RCC 7860 (cell line): ENCODE data around the gene FNDC3A.
"Not testable (repeated sequence)": the region's sequence is repeated elsewhere in the genome, so short reads cannot be mapped to it uniquely, and the experiment has no call there.

Experiments
- DNase-seq: peaks from one replicate; pipeline ENCODE4 v3.0.0-alpha.2; 2015; ENCODE audit warnings: low spot score
- FAIRE-seq: peaks from 2 replicates; lab custom pipeline; 2012; peaks lifted over from hg19 to GRCh38; lab: Jason Lieb, UNC

The FNDC3A gene

DNA sequence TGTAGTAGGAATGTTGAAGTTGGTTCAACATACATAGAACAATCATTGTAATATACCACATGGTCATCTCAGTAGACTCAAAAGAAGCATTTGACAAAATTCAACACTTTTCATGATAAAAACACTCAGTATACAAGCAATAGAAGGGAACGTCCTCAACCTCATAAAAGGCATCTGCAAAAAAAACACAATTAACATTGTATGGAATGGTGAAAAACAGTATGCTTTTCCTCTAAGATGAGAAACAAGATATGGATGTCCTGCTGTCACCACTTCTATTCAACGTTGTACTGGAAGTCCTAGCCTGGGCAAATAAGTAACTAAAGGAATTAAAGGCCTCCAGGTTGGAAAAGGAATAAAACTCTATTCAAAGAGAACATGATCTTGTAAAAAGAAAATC is 54.5 kb downstream of the FNDC3A start:
- DNase-seq, result no peak
- no peak for FAIRE-seq

DNA sequence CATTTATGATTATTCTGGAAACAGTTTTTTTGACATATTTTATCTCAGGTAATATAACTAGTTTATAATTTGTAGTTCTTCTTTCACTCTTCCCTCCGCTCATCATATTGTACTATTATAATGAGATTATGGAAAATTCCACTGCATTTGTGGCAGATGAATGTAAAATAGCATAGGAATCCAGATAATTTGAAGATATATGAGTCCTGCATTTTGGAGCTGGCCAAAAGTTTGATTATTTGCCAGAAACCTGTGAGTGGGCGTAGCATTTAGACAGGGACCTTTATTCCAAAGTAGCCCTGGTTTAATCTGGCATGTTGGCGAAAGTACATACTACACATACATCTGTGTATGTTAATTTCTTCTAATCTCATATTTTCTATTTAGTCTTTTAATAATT is 65.2 kb downstream of the FNDC3A start:
- FAIRE-seq, result no peak

GRCh38 chr13:49042476-49042875 is 66.8 kb downstream of the FNDC3A start:
- no peak for FAIRE-seq
- DNase-seq, result no peak

More for the DNA sequence above, 65.2 kb downstream of the FNDC3A start:
- DNase-seq, result no peak

DNA sequence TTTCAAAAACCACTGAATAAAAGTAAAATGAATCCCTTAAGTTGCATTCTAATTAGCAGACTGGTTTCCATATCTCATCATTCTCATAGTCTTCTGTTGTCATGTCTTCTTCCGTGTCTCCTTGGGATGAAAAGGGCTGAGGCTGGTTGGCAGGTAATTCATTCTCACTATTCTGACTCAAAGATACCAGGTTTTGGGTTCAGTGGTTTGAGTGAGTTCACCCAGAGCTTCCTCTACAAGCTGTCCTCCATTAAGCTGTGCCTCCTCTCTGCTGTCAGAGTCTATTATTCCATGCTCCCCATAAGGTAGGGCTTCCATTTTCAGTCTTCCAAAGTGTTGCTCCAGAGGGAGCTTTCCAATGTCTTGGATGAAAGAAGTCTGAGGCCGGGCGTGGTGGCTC is 68.3 kb downstream of the FNDC3A start:
- DNase-seq, result no peak
- no peak for FAIRE-seq

GRCh38 chr13:49044836-49045235 is 69.1 kb downstream of the FNDC3A start:
- no peak for FAIRE-seq
- no peak for DNase-seq

- DNase-seq (no peak), FAIRE-seq (no peak)
Measured at GRCh38 chr13:49046002-49046401, 70.3 kb downstream of the FNDC3A start.

GRCh38 chr13:49046519-49046918 is 70.8 kb downstream of the FNDC3A start:
- DNase-seq (no peak), FAIRE-seq (no peak)

DNA sequence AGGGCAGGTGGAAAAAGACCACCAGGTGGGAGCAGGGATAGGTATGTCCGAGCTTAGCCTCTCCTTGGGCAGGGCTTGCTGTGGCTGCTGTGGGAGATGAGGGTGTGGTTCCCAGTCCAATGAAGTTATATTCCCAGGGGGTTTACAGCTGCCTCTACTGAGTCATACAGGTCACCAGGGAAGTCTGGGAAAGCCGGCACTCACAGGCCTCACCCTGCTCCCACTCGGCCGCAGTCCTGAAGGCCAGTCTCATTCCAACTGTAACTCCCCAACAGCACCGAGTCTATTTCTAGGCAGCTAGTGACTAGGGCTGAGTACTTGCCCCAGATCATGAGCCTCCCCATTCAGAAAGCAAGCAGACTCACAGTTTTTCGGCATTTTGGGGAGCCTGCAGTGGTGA is 77.1 kb downstream of the FNDC3A start:
- FAIRE-seq (no peak), DNase-seq (no peak)

- no peak for FAIRE-seq
- DNase-seq, result no peak
Measured at GRCh38 chr13:49053215-49053614, 77.5 kb downstream of the FNDC3A start.

GRCh38 chr13:49053906-49054305 is 78.2 kb downstream of the FNDC3A start:
- FAIRE-seq, result no peak
- no peak for DNase-seq

GRCh38 chr13:49055021-49055420 is 79.3 kb downstream of the FNDC3A start:
- DNase-seq (no peak), FAIRE-seq (no peak)

DNA sequence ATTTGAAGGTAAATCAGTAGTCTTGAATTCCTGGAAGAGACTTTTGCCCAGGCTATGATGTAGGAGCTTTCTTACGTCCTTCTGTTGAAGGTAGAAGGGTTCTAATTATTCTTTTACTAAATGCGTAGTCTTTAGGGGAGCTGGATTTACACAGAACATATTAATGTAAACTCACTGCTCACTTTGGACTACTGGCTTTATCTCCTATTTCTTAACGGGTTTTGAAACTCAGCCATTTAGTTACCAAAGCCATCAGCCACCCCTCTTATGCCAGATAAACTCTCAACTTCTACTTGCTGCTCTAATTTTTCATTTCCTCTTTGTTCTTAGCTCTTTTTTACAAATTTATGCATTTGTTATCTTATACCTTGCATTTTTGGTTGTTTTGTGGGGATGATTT is 81.5 kb downstream of the FNDC3A start:
- DNase-seq, result no peak
- no peak for FAIRE-seq

DNA sequence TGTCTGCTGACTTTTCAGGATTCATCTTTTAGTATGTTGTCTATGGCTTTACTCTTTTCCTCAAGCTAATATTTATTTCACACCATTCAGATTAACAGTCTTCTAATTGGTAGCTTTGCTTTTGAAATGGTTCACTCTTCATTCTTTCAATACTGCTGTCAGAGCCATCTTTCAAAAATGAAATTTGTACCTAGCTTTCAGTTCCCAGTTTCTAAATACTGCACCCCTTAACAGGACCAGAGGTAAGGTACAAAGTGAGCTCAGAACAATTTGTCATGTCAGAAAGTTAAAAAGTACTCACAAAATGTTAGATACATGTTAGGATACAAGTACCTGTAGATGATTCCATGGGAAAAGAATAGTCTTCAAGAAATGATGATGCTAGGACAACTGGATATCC is 83.0 kb downstream of the FNDC3A start:
- FAIRE-seq, result no peak
- no peak for DNase-seq

DNA sequence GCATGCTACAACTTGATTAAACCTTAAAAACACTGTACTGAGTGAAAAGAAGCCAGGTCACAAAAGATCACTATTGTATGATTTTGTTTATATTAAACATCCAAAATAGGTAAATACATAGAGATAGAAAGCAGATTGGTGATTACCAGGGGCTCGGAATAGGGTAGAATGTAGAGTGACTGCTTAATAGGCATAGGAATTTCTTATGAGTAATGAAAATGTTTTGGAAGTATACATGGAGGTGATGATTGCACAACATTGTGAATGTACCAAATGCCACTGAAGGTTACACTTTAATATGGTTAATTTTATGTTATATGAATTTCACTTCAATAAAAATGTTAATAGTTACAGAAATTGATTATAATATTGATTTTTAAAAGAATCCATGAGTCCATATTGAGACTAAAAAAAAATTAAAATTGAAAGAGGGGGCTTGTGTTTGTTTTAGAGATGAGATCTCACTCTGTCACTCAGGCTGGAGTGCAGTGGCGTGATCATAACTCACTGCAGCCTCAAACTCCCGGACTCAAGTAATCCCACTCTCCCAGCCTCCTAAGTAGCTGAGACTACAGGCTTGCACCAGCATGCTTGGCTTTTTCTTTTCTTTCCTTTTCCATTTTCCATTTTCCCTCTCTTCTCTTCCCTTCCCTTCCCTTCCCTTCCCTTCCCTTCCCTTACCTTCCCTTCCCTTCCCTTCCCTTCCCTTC is 85.1 kb downstream of the FNDC3A start:
- no peak for FAIRE-seq
- no peak for DNase-seq

GRCh38 chr13:49061388-49061752 is 85.7 kb downstream of the FNDC3A start:
- not testable (repeated sequence) for DNase-seq, FAIRE-seq

DNA sequence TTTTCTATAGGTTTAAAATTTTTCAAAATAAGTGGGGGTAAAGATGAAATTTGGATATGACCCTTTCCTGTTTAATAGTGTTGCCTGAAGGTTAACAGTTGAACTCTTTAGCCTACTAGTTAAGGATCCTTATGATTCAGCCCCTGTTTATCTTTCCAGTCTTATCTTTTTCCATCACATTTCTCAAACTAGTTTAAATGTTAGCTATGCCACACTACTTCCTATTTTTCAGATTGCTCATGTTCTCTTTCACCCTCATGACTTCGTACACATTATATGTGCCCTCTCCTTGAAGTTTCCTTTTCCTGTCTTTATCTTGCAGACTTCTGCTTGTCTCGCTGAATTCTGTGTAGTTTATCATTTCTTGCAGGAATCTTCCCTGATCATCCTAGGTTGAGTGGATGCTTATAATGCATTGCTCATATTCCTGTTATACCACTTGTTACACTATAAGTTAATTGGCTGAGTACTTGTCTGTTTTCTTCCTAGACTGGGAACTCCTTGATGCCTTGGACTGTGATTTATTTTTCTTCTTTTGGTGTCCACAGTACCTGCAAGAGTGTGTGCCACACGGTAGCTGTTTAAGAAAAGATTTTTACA is 86.7 kb downstream of the FNDC3A start:
- DNase-seq (no peak), FAIRE-seq (no peak)

- FAIRE-seq, result no peak
Measured at GRCh38 chr13:49063011-49063410, 87.3 kb downstream of the FNDC3A start.

DNA sequence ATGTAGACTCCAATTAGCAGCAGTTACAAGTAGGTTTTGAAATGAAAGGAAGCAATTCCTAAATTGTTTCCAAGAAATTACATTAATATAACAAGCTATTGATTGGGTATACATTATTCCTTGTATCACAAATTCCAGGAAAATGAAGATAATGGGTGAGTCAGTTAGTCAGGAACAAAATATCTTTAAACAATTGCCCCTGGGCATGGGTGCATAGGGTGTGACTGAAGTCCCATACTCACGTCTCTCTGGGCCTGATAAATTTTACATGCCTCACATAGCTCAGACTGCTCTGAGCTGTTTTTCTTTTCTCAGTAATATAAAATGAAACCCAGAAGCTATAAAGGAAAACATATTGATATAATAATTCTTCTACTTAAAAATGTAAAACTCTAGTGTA is 87.8 kb downstream of the FNDC3A start:
- DNase-seq (no peak), FAIRE-seq (no peak)

More at GRCh38 chr13:49063011-49063410, 87.3 kb downstream of the FNDC3A start:
- no peak for DNase-seq

DNA sequence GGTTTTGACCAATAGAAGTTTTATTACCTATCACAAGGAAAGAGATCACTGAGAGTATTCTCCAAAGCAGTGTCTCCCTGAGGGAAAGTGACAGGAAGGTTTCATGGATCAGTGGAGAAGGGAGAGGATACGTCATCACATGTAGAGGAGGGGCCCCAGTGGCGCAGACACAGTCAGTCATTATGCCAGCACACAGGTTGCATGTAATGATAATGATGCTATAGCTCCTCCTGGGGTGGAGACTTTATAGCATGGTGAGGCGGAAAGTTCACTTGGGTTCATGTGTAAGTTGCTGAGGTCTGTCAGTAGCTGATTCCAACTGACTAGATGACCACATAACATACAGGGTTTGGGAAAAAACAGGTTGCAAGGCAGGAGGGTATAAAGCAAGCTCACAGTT is 88.8 kb downstream of the FNDC3A start:
- FAIRE-seq (no peak), DNase-seq (no peak)

- no peak for FAIRE-seq
Measured at GRCh38 chr13:49066856-49067255, 91.1 kb downstream of the FNDC3A start.

DNA sequence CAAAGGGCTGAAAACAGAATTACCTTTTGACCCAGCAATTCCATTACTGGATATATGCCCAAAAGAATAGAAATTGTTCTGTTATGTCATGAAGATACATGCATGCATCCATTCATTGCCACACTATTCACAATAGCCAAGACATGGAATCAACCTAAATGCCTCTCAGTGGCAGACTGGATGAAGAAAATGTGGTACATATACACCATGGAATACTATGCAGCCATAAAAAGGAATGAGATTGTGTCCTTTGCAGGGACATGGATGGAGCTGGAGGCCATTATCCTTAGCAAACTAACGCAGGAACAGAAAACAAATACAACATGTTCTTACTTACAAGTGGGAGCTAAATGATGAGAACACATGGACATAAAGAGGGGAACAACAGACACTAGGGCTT is 92.8 kb downstream of the FNDC3A start:
- FAIRE-seq, DNase-seq: not testable (repeated sequence)

More at GRCh38 chr13:49066856-49067255, 91.1 kb downstream of the FNDC3A start:
- no peak for DNase-seq

- not testable (repeated sequence) for DNase-seq, FAIRE-seq
Measured at GRCh38 chr13:49070021-49070420, 94.3 kb downstream of the FNDC3A start.
